ENCODE results near the gene ATOH1. TPM values are rescaled to one million over a fixed set of nuclear protein-coding genes. Genes with fewer than 3 reads are reported as not detected.

Gene ATOH1
- total RNA-seq, 4 donors from 2014 or later, result not detected

- H3K4me1 ChIP-seq, result no peaks in the 10 kb centered on the region
- WGBS, 2 donors (ENCODE audit: low coverage in 1 of 2), result 80 to 91% methylated on average over 1 of the region's 1 CpG
- no peak overlapping the region for H3K4me3 ChIP-seq
- H3K36me3 ChIP-seq, result no peaks in the 10 kb centered on the region
- H3K27ac ChIP-seq, result no peak overlapping the region
- H3K9me3 ChIP-seq, result no peaks in the 10 kb centered on the region
- H3K27me3 ChIP-seq, result peaks cover 7% of the 10 kb centered on the region
- no peak for ATAC-seq
- TF ChIP-seq EP300 (IDR thresholded peaks at IDR 0.05) (no peak), CTCF (IDR thresholded peaks at IDR 0.05) (no peak), POLR2AphosphoS5 (IDR thresholded peaks at IDR 0.05) (no peak), POLR2A (IDR thresholded peaks at IDR 0.05) (no peak)
These were observed 39.8 kb upstream of the ATOH1 start for GRCh38 chr4:93788712-93789111.

GRCh38 chr4:93791570-93792195, 36.9 kb upstream of the ATOH1 start:
- Histone ChIP-seq H3K4me3 (no peak overlapping the region), H3K27me3 (peaks cover 12% of the 10 kb centered on the region), H3K4me1 (no peaks in the 10 kb centered on the region), H3K36me3 (no peaks in the 10 kb centered on the region), H3K9me3 (no peaks in the 10 kb centered on the region), H3K27ac (no peak overlapping the region)
- WGBS, 2 donors (ENCODE audit: low coverage in 1 of 2), result 0 to 6% methylated on average over 3 of the region's 3 CpGs
- ATAC-seq, result peak; percentile 46
- no peak for TF ChIP-seq EP300 (IDR thresholded peaks at IDR 0.05)
- TF ChIP-seq CTCF (IDR thresholded peaks at IDR 0.05), result peak; percentile 52 to 76 (median 64)

GRCh38 chr4:93802045-93802444, 26.5 kb upstream of the ATOH1 start:
- no peaks in the 10 kb centered on the region for H3K27me3 ChIP-seq
- ATAC-seq, result no peak
- H3K9me3 ChIP-seq, result no peaks in the 10 kb centered on the region
- 61 to 64% methylated on average over 3 to 4 of the region's 4 CpGs for WGBS, 2 donors (ENCODE audit: low coverage in 1 of 2)
- no peaks in the 10 kb centered on the region for H3K36me3 ChIP-seq
- H3K4me1 ChIP-seq, result no peaks in the 10 kb centered on the region
- H3K4me3 ChIP-seq, result no peak overlapping the region
- H3K27ac ChIP-seq, result no peak overlapping the region
- no peak for TF ChIP-seq CTCF (IDR thresholded peaks at IDR 0.05)
- TF ChIP-seq POLR2A (IDR thresholded peaks at IDR 0.05), result no peak
- no peak for TF ChIP-seq POLR2AphosphoS5 (IDR thresholded peaks at IDR 0.05)
- TF ChIP-seq EP300 (IDR thresholded peaks at IDR 0.05), result no peak

- Histone ChIP-seq H3K27me3 (no peaks in the 10 kb centered on the region), H3K4me1 (peaks cover 0 to 16% (median 2%) of the 10 kb centered on the region in 3 donors), H3K4me3 (no peak overlapping the region), H3K9me3 (no peaks in the 10 kb centered on the region), H3K27ac (peak overlapping the region in 2 of 4 donors; percentile 18 to 23), H3K36me3 (no peaks in the 10 kb centered on the region)
- WGBS, 2 donors (ENCODE audit: low coverage in 1 of 2), result 35 to 42% methylated on average over 4 of the region's 4 CpGs
- TF ChIP-seq EP300 (IDR thresholded peaks at IDR 0.05) (no peak), POLR2A (IDR thresholded peaks at IDR 0.05) (no peak), POLR2AphosphoS5 (IDR thresholded peaks at IDR 0.05) (peak; percentile 40)
- ATAC-seq, result no peak
These were observed 18.8 kb upstream of the ATOH1 start for GRCh38 chr4:93809773-93810172.

- no peaks in the 10 kb centered on the region for H3K36me3 ChIP-seq
- peak overlapping the region in 1 of 4 donors; percentile 18 for H3K27ac ChIP-seq
- 30 to 34% methylated on average over 5 of the region's 5 CpGs for WGBS, 2 donors (ENCODE audit: low coverage in 1 of 2)
- H3K27me3 ChIP-seq, result no peaks in the 10 kb centered on the region
- no peaks in the 10 kb centered on the region for H3K9me3 ChIP-seq
- ATAC-seq, result no peak
- peaks cover 0 to 16% (median 2%) of the 10 kb centered on the region in 3 donors for H3K4me1 ChIP-seq
- no peak overlapping the region for H3K4me3 ChIP-seq
- TF ChIP-seq POLR2A (IDR thresholded peaks at IDR 0.05) (no peak), EP300 (IDR thresholded peaks at IDR 0.05) (no peak), CTCF (IDR thresholded peaks at IDR 0.05) (no peak), POLR2AphosphoS5 (IDR thresholded peaks at IDR 0.05) (no peak)
These were observed 18.1 kb upstream of the ATOH1 start for GRCh38 chr4:93810340-93810992.
